Stimulated activated CD8-positive, alpha-beta memory T cell treated with anti-CD3 and anti-CD28 coated beads, Interleukin-4, amount 100 ng/mL, for 4 hours (primary cell): ENCODE measurements around the gene APH1B.
"Not testable (repeated sequence)": the region's sequence is repeated elsewhere in the genome, so short reads cannot be mapped to it uniquely, and the experiment has no call there.

Source experiments
- DNase-seq, 2 donors: peaks; one replicate each; pipeline ENCODE4 v3.0.0-alpha.2; 2020; ENCODE audit warnings: low read depth in 2 of 2, low spot score in 1 of 2

The APH1B gene

DNA sequence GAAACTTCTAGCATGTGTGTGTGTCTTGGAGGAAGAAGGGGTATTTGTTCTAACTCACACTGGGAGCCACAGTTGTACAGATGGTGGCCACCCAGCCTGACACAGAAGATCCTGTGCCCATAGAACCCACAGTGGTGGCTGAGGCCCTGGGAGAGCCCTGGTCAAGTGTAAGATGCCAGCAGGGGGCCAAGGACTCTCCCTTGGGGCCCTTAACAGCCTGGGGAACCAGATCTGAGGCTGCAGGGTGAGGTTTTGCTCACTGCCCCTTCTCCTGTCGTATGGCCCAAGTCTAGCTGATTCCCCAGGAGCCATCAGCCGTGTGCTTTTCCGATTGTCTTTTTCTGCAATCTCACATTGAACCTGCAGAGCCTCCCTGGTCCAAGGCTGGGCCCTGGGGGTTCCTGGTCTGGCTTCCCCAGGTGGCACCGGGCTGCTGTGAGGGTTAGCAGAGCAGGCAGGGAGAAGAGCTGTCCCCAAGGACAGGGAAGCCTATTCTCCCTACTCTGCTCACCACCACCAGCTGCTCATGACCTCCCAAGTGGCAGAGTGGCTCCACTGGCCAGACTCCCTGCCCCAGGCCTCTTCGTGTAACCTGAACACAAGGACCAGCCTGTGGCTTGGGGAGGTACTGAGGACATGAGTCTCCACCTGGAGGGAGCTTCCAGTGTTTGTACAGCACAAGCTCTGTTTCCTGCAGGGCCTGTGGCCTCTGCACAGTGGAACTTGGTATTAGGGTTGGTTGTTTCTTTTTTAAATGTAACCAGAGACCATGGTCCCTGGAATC is 52.4 kb downstream of the APH1B start:
- no peak for DNase-seq

DNA sequence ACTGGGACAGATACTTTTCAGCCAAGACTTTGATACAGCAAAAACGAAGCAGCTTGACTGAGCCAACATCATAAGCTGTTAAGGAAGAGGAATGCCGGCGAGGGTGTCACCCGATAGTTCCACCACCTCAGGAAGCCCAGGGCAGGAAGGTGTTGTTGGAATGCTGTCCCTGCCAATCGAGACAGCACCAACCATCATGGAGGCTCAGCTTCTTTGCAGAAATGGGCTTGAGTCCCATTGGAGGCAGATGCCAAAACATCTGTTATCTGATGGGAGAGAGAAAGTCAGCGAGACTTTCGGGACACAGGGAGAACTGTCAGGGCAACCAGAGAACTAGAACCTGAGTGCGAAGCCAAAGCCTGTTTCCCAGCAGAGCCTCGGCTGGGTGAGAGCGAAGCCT is 53.5 kb downstream of the APH1B start:
- DNase-seq: no peak

DNA sequence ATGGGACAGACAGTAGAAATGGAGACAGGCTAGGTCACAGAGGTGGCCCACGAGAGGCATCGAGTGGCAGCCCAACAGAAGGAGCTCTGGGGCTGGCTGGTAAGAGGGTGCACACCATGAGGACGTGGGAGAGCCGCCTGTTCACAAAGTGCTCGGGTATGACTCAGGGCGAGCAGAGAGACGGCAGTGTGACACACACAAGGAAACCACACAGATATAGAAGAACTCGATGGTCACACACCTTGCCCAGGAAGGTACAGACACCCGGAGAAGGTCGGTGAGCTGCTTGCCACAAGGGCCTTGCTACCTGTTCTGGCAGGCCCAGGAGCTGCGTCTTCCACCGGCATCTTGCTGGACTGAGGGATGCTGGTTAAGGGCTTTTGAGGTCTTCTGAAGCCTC is 54.1 kb downstream of the APH1B start:
- no peak for DNase-seq

DNA sequence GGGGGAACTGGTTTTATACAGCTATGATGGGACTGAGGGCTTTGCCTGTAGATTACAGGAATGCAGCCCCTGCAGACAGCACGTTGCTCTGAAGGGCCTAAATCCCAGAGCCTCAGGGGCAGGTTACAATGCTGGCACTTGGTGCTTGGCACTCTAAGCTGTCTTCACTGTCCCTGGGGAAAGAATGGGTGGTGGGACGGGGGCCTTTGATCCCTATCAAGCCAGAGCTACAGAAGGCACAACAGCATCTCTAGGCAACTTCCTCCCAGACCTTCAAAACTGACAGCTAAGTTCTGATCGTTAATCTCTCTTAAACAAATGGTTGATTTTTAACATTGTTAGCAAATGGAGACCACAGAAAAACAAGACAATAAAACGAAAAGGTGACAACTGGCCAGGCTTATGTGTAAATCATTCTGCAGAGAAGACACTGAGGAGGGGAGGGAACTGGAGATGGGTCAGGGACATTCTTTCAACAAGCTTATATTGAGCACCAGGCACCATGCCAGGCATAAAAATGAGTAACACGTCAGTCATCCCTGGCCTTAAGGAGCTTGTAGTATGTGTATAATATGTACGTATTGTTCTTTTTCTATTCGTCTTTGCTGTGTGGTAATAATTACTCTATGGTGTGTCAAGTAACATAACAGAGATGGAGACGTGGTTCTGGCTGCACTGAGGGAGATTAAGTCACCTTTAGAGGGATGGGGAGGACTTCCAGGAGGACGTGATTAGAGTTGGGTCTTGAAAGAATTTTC is 55.1 kb downstream of the APH1B start:
- DNase-seq: no peak

DNA sequence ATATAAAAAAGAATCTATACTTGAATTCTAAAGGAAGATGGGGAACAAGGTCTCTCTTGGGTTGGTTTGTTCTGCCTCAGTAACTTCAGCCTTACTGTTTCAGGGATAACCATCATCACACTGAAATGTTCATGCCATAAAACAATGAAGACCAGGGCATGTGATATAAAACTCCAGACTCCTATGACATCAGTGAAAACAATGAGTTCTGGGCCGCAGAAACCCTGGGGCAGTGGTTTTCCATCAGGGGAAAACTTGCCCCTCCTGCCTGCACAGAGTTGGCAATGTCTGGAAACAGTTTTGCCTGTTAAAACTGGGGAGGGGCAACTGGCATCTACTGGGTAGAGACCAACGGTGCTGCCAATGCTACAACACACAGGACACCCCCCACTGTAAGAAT is 57.4 kb downstream of the APH1B start:
- no peak for DNase-seq

DNA sequence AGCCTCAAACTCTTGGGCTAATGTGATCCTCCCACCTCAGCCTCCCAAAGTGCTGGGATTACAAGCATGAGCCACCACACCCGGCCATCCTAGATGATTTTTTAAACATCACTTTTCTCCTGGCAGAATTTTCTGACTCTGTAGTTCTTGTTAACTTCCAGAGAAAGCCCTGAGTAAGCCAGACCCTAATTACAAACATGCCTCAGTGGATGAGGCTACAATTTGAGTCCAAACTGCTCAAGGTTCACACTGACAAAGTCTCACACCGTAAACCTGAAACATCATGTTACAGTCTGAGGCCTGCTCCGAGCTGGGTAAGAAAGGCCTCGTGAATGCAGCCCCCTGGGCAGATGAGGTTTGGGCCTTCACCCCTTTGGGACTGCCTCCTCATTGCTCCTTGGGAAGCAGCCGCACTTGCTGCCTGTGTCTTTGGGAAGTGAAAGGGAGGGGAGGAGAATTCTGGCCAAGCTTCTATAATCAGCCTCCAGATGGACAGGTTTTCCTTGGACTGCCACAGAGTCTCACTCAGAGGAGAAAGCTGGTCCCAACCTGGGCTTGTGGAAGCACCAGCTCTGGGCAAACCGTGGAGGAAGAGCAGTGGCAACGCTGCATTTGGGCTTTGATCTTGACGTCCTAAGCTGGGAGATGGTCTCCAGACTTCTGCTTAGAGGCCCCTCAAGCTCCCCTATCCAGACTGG is 58.3 kb downstream of the APH1B start:
- no peak for DNase-seq

DNA sequence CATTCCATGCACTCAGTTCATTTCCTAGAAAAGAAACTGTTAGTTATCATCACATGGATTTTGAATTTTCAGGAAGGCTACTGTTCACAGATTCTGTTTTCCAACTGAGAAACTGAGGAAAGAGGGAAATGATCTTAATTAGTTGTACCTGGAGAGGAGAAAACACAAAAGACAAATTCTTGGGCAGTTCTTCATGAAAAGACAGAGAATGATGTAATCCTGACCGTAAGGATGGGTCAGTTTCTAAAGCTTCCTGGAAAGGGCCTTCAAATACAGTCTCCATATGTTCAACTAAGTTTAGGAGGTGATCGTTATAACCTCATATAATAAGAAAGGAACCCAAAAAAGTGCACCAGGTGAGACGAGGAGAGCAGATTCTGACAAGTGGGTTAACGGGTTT is 59.6 kb downstream of the APH1B start:
- DNase-seq: no peak

DNA sequence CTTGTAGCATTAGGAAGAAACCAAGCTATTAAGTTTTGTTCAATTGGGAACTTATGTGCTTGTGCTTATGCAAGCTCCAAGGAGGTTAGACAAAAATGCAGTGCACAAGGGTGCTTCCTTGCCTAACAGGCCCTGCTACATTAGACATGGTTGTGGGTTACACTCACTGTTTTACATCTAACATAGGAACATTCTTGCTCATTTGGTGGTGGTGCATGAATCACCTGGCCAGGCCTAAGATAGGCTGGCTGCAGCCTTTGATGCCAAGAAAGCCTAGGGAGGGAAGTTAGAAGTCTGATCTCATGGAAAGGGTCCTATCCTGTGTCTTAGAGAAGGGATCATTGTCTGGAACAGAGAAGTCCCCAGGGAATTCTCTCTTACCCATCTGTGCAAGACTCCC is 60.8 kb downstream of the APH1B start:
- DNase-seq: no peak

DNA sequence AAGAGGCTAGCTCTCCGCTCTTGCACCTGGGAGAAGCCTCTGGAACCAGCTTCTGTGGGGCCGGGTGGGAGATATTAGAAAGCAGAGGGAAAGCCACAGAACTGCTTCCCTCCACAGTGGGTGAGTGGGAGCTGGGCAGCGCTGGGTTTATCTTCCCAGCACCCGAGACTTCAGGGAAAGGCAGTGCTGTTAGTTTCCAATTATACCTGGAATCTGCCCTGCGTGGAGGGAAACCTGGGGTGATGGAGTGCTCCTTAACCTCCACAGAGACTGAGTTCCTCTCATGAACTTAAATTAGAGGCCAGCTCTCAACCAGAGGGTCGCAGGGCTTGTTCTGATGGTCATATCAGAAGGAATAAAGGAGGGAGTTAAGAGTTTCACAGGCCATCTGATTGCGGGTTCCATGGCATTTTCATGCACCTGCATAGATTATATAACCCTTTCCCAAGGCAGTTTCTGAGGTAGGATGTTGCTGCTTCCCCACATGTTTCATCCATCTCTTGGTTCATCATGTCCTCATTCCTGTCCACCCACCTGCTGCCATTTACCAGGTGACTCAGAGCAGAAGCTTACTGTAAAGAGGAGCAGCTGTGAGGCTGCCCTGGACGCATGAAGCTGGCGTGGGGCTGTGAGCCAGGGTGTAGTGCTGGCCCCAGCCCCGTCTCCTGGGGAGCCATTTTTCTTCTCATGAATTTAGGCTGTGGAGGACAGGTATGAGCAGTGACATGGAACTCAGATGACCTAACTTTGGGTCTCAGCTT is 61.8 kb downstream of the APH1B start:
- no peak for DNase-seq

DNA sequence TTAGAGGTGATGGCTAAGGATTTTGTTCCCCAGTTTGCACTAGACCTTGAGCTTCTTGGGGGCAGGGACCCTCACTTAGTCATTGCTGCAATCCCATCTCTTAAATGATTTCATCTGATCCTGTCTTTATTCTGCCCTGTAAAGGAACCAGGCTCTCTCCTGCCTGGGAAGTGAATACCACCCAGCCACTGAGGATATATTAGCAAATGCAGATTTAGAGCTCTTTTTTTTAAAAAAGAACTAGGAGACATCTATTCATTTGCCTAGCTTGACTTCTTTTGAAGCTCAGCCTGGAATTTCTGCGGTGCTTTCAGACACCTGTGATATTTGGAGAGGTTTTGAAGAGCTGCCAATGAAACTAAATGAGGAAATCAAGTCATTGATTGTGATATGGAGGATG is 62.4 kb downstream of the APH1B start:
- DNase-seq: no peak

DNA sequence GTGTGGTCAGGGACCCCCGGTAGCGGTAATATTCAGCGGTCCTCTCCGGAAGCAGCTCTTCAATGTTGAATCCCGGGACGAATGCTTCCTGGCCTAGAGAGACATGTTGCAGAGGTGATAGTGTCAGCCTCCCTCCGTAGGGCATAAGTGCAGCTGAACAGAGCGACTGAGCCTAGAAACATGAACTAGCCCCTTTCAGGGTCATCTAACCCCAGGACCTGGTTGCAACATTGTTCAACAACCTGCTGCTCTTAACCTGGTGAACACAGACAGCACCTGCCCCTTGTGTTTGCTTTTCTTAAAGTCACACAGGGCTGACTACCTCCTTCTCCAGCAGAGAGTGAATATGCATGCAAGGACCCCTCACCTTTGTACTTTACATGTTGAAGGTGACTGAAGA is 62.9 kb downstream of the APH1B start:
- no peak for DNase-seq

DNA sequence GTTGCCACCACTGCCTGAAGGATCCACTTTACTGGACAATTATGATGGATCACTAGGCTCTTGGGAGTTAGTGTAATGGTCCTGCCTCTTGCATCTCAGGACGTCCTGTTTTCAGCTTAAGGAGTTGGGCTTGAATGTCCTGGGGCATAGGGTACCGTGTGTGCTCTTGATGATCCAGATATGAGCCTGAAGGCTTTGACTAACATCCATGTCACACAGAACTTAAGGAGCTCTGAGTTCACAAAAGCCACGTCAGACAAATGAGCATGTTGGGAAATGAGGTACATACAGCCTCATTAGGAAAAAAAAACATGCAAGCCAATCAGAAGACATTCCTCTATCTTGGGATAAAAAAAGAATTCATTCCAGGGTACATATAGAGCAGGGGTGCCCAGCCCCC is 63.5 kb downstream of the APH1B start:
- no peak for DNase-seq

DNA sequence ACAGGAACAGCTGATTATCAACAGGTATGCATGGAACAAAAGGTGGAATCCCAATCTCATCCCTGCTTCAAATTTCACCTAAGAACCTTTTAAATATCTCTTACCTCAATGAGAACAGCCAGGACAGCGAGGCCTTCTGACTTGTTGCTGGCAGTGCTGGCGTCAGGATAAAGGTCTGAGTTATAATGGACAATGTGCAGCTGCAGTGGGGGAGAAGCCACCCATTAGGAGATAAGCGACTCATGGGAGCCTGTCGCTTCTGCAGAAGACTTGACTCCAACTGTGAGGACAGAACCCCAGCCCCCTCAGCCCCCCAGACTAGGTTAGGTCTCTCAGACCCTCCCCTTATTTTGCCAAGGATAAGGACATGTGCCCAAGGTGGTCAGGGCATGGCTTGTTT is 64.5 kb downstream of the APH1B start:
- no peak for DNase-seq

DNA sequence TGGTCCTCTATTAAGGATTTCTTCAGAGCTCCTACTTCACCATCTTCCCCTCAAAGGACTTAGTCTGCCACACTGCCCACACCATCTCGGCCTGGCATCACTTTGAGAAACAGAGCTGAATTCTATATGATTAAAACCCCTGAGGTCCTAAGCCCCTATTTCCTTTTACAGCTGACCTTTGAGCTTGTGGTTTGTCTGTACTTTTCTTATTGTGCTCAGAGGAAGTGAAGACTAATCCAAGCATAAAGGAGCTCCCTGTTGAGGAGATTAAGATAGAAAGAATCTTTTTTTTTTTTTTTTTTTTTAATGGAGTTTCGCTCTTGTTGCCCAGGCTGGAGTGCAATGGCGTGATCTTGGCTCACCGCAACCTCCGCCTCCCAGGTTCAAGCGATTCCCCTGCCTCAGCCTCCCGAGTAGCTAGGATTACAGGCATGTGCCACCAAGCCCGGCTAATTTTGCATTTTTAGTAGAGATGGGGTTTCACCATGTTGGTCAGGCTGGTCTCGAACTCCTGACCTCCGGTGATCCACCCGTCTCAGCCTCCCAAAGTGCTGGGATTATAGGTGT is 65.7 kb downstream of the APH1B start:
- not testable (repeated sequence) for DNase-seq

DNA sequence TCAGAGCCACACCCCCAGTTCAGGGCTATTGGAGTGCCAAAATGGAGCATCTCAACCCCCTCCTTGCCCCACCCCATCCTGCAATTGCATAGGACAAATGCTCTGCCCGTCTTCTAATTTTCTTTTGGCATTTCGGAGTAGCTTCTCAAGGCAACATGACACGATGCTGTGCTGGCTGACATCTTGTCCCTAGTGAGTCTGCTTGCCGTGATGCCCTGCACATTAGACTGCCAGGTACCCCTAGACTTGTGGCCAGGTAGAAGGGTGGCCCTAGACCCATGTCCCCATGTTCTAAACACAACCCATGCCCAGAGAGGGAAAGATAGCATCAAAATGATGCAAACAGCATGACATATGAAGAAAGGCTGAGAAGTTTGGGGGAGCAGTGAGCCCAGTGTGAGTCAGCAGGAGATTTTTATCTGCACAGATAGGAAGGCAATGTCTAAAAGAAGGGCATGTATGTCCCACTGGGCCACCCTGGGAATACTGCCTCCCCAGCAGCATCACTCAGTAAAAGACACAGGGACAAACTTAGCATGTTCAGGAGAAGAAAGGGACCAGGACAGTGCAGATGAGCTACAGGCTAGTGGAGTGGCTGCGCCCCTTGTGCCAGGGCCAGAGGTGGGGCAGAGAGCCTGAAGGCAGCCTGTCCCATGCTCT is 67.5 kb downstream of the APH1B start:
- no peak for DNase-seq

DNA sequence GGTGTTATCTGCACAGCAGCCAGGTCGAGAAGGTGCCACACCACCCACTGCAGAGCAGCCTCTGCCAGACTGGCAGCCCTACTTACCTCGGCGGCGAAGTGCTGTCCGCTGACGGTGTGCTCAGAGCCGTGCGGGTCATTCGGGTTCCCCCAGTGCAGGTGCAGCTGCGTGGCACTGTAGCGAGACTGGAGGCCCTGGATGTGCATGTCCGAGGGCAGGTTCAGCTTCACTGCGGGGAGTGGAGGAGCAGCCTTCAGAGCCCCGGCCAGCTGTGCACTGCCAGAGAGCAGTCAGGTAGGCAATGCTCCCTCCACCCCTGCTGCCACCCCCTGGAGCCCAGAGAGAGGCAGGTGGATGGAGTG is 68.0 kb downstream of the APH1B start:
- no peak for DNase-seq

DNA sequence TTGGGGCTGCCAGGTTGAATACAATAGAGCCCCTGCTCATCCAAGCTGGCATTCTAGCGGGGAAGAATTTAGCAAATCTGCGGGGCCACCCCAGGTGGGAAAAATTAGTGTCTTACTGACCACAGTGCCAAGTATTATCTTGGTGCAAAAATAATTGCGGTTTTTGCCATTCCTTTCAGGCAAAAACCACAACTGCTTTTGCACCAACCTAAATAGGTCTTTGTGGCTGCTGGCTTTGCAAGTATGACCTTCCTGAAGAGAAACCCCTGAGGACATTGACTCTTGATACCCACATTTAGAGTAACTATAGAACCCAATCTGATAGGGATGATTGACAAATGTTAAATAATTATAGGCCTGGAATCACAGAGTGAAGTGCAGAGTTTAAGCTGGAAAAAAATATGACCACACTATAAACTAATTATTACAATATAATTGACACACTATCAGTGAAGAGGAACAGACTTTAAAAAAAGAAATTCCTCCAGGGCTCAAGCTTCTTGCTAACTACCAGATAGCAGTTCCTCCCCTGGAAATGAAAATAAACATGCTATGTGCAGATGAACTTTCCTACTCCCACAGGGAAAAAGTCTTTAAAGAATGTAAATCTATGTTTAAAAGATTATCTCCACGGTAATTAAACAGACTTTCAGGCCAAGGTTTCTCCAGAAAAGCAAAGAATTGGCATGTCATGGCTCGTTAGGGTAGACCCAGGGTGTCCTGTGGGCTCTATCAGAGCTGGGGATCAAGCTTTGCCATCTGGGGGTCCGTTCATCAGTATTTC is 69.9 kb downstream of the APH1B start:
- no peak for DNase-seq

DNA sequence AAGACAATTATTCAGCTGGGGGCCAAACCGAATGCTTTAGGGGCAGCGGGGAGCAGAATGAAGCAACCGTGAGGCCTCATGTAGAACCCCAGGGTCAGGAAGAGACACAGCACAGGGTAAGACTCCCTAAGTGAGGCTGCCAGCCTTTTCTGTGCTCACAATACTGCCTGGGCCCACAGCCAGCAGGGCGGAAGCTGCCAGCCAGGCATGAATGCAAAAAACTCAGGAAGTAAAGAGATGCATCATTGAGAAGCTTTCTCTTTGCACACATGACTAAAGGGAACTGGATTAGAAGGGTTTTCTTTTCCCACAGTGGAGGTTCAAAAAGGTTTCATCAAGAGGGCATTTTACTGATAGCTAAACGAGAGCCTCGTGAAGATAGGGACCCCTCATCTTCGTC is 71.0 kb downstream of the APH1B start:
- no peak for DNase-seq

DNA sequence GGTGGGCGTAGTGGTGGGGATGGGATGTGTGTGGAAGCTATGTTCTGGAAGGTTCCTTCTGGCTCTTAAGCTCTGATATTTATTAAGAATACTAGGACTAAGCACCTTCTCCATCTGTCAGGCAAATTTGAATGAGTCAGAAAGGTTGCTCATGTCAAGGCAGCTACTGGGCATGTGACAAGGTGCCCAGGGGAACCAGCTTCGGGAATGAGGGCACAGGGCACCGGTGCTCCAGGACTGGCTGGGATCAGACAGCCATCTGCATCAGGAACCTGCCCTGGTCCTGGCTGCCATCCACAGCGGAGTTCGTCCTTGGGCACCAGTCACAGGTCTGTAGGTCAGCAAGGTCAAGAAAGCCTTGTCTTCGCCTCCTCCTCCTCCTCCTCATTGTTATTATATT is 71.8 kb downstream of the APH1B start:
- DNase-seq: no peak

DNA sequence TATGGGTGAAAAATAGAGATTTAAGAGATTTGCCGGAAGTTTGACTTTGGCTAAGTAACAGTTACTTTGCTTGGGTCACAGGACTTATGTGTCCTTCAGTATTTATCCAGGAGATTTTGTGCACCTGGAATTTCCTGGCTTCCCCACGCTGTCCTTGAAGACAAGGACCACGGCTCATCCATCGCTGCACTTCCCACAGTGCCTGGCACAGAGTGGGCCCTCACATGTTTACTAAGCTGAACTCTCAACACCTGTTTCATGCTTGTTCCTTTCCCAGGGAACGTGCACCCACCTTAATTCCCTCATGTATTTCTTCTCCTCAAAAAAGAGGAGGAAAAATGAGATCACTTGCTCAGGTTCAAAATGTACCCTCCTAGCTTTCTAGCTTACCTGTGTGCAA is 72.2 kb downstream of the APH1B start:
- DNase-seq: no peak
